Mesodermal cell (in vitro differentiated cells): ENCODE results near the gene TRIM38.
"Not testable (repeated sequence)": the region's sequence is repeated elsewhere in the genome, so short reads cannot be mapped to it uniquely, and the experiment has no call there.

Experiments used
- H3K27ac ChIP-seq: 2 replicates; pipeline ENCODE4 v1.7.0; 2013; ENCODE audit warnings: mild to moderate bottlenecking, low read depth, low read length, moderate library complexity; ENCODE audit not compliant: severe bottlenecking
- H3K36me3 ChIP-seq: 2 replicates; pipeline ENCODE4 v1.7.1; 2013; ENCODE audit warnings: mild to moderate bottlenecking, low read length, moderate library complexity; ENCODE audit not compliant: control insufficient read depth, insufficient read depth
- H3K4me1 ChIP-seq: one replicate; pipeline ENCODE4 v1.7.1; 2013; ENCODE audit warnings: mild to moderate bottlenecking, low read length; ENCODE audit not compliant: insufficient read depth, control insufficient read depth, poor library complexity, severe bottlenecking
- H3K4me3 ChIP-seq: 2 replicates; pipeline ENCODE4 v1.7.0; 2013; ENCODE audit warnings: low read length, control low read depth, mild to moderate bottlenecking; ENCODE audit not compliant: insufficient read depth, poor library complexity, severe bottlenecking; ENCODE audit errors: extremely low read depth
- H3K9me3 ChIP-seq: 2 replicates; pipeline ENCODE4 v1.7.1; 2013; ENCODE audit warnings: mild to moderate bottlenecking, low read length, moderate library complexity; ENCODE audit not compliant: control insufficient read depth
- WGBS, 2 experiments: methylation state at CpG; one replicate each; pipeline ENCODE4 v1.1.5; 2013; ENCODE audit warnings: missing lambda C conversion rate in 2 of 2; ENCODE audit not compliant: insufficient coverage in 2 of 2; 5-methylcytosine and 5-hydroxymethylcytosine counted together

The TRIM38 gene

DNA sequence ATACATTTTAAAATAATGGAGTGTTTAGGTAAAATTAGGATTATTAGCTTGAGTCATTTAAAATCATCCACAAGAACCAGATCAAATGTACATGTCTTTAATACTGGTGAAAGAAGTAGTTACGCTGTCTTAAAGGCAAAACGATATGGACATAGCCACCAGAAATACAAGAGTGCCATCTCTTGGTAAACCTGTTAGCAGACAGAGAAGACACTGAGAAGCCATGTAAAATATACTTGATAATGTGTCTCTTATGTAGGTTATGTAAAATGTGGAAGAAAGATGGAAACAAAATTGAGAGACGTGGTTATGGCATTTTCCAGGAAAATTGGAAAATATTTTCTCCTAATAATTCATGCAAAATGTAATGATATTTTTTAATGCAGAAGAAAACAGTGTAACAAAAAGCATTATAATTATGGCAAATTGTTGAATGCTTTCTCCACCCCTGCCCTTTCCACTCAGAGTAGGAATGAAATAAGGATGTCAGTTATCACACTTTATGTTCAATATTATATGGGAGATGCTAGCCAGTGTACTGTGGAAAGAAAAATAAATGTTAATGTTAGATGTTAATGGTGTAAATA, 19.9 kb upstream of the TRIM38 start:
- Histone ChIP-seq H3K9me3 (peaks cover 10% of the 10 kb centered on the region), H3K36me3 (no peaks in the 10 kb centered on the region), H3K4me3 (no peak overlapping the region), H3K27ac (no peak overlapping the region), H3K4me1 (no peaks in the 10 kb centered on the region)
- WGBS, 2 experiments: 75% methylated on average over 2 of the region's 3 CpGs; no CpG with 5 or more reads in 1 of the 2 experiments

- Histone ChIP-seq H3K27ac (no peak overlapping the region), H3K36me3 (no peaks in the 10 kb centered on the region), H3K4me1 (no peaks in the 10 kb centered on the region), H3K9me3 (peaks cover 10% of the 10 kb centered on the region), H3K4me3 (no peak overlapping the region)
- WGBS, 2 experiments: no CpG with 5 or more reads among the region's 1 CpG
These were observed 18.7 kb upstream of the TRIM38 start for GRCh38 chr6:25943887-25944286.

GRCh38 chr6:25944688-25945574, 17.7 kb upstream of the TRIM38 start:
- Histone ChIP-seq H3K36me3 (no peaks in the 10 kb centered on the region), H3K4me1 (no peaks in the 10 kb centered on the region), H3K27ac (no peak overlapping the region), H3K4me3 (no peak overlapping the region), H3K9me3 (peaks cover 10% of the 10 kb centered on the region)
- WGBS, 2 experiments: 83 to 97% methylated on average over 1 to 4 of the region's 8 CpGs

- H3K27ac ChIP-seq, H3K4me1 ChIP-seq, H3K4me3 ChIP-seq, H3K36me3 ChIP-seq, H3K9me3 ChIP-seq: not testable (repeated sequence)
- 80 to 100% methylated on average over 1 of the region's 3 CpGs for WGBS, 2 experiments
These were observed 16.9 kb upstream of the TRIM38 start for GRCh38 chr6:25945738-25946137.

- no peak overlapping the region for H3K4me3 ChIP-seq
- H3K9me3 ChIP-seq: peaks cover 10% of the 10 kb centered on the region
- H3K27ac ChIP-seq: no peak overlapping the region
- 80 to 100% methylated on average over 1 of the region's 2 CpGs for WGBS, 2 experiments
- H3K4me1 ChIP-seq: no peaks in the 10 kb centered on the region
- H3K36me3 ChIP-seq: no peaks in the 10 kb centered on the region
These were observed 16.0 kb upstream of the TRIM38 start for GRCh38 chr6:25946631-25947030.

GRCh38 chr6:25947492-25947891, 15.1 kb upstream of the TRIM38 start:
- H3K4me3 ChIP-seq, H3K36me3 ChIP-seq, H3K9me3 ChIP-seq, H3K4me1 ChIP-seq, H3K27ac ChIP-seq: not testable (repeated sequence)
- 80% methylated on average over 2 of the region's 3 CpGs; no CpG with 5 or more reads in 1 of the 2 experiments for WGBS, 2 experiments

GRCh38 chr6:25949695-25950094, 12.9 kb upstream of the TRIM38 start:
- H3K4me3 ChIP-seq: no peak overlapping the region
- no peaks in the 10 kb centered on the region for H3K4me1 ChIP-seq
- 80% methylated on average over 1 of the region's 1 CpG; no CpG with 5 or more reads in 1 of the 2 experiments for whole genome bisulfite sequencing, 2 experiments

DNA sequence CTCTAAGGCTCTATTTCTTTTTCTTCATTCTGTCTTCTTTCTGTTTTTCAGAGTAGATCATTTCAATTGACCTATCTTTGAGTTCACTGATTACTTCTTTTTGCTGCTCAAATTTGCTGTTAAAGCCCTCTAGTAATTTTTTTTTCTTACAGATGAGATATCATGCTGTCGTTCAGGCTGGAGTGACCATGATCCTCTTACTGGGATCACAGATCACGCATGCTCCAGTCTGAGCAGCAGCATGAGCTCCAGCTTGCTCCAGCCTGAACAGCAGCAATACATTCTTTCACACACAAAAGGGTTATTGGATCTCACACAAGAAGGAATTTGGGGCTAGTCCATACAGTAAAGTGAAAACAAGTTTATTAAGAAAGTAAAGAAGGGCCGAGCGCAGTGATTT, 12.3 kb upstream of the TRIM38 start:
- H3K4me3 ChIP-seq: no peak overlapping the region
- H3K36me3 ChIP-seq: no peaks in the 10 kb centered on the region
- WGBS, 2 experiments: 73 to 95% methylated on average over 3 to 4 of the region's 4 CpGs
- no peak overlapping the region for H3K27ac ChIP-seq
- no peaks in the 10 kb centered on the region for H3K4me1 ChIP-seq
- peaks cover 8% of the 10 kb centered on the region for H3K9me3 ChIP-seq

More at GRCh38 chr6:25949695-25950094, 12.9 kb upstream of the TRIM38 start:
- Histone ChIP-seq H3K36me3 (no peaks in the 10 kb centered on the region), H3K27ac (no peak overlapping the region), H3K9me3 (peaks cover 10% of the 10 kb centered on the region)

DNA sequence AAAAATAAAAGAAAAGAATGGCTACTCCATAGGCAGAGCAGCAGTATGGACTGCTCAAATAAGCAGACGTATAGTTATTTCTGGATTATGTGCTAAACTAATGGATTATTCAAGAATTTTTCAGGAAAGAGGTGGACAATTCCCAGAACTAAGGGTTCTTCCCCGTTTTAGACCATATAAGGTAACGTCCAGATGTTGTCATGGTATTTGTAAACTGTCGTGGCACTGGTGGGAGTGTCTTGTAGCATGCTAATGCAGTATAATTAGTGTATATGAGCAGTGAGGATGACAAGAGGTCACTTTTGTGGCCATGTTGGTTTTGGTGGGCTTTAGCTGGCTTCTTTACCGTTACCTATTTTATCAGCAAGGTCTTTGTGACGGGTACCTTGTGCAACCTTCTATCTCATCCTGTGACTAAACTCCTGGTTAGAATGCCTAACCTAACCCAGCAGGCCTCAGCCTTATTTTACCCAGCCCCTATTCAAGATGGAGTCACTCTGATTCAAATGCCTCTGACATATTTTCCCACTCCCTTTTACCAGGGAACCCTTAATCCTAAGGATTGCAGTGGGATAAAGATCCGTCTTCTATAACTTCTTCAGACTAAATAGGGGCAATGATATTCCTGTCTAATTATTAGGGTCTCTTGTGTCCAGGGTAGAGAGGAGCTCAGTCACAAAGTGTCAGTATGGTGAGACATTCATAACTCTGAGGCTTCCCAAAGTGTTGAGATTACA, 11.1 kb upstream of the TRIM38 start:
- H3K4me1 ChIP-seq: no peaks in the 10 kb centered on the region
- no peak overlapping the region for H3K27ac ChIP-seq
- no peaks in the 10 kb centered on the region for H3K9me3 ChIP-seq
- H3K4me3 ChIP-seq: no peak overlapping the region
- H3K36me3 ChIP-seq: no peaks in the 10 kb centered on the region
- 91 to 92% methylated on average over 5 to 6 of the region's 7 CpGs for WGBS, 2 experiments

- H3K4me3 ChIP-seq: no peak overlapping the region
- H3K36me3 ChIP-seq: no peaks in the 10 kb centered on the region
- H3K9me3 ChIP-seq: no peaks in the 10 kb centered on the region
- no peak overlapping the region for H3K27ac ChIP-seq
- H3K4me1 ChIP-seq: no peaks in the 10 kb centered on the region
- WGBS, 2 experiments: 80 to 100% methylated on average over 1 of the region's 2 CpGs
These were observed 10.1 kb upstream of the TRIM38 start for GRCh38 chr6:25952535-25952934.
